HUDEP-2 (cell line): ENCODE results near the gene CCL2.
A peak's percentile ranks its signal among the peaks of the same experiment; 100 is the strongest.

Experiments
- DNase-seq, 76 experiments: peaks; one replicate each; lab custom pipeline; 2025; ENCODE audit not compliant: unreplicated experiment in 76 of 76; lab: John Stamatoyannopoulos, UW

CCL2 gene

DNA sequence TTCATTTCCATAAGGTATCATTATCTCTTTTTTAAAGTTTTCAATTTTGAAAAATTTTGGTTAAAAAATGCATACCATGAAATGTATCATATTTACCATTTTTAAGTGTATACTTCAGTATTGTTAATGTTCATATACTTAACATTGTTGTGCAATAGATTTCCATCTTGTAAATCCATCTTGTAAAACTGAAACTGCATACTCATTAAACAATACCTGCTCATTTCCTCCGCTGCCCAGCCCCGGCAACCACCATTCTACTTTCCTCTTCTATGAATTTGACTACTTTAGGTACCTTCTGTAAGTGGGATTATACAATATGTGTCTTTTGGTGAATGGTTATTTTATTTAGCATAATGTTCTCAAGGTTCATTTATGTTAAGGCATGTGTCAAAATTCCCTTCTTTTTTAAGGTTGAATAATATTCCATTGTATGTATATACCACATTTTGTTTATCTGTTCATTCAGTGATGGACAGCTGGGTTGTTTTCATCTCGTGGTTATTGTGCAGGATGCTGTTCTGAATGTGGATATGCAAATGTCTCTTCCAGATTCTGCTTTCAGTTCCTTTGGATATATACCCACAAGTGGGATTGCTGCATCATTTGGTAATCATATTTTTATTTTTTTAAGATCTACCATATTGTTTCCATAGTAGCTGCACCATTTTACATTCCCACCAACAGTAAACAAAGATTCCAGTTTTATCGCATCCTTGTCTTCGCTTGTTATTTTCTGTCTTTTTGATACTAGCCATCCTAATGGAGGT lies 6.7 kb downstream of the CCL2 start:
- DNase-seq, result no peak

GRCh38 chr17:34265711-34266110 lies 10.6 kb downstream of the CCL2 start:
- no peak for DNase-seq

DNA sequence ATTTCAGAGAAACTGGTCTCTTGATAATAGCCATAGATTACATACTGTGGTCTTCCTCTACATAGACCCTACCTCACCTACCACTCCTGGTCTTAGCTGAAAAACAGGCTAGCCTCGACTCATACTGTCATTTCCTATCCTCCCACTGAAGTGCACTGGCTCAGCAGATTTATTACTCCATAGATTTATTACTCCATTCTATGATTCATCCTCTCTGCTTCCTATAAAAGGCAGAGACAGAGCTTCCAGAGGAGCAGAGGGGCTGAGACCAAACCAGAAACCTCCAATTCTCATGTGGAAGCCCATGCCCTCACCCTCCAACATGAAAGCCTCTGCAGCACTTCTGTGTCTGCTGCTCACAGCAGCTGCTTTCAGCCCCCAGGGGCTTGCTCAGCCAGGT lies 14.9 kb downstream of the CCL2 start, which contains the start of gene CCL7:
CCL7 (plus strand) TSS at position 253 of the 400 bp plus-strand sequence; CDS start at position 323, 70 bp downstream.
- DNase-seq, result no peak

GRCh38 chr17:34275881-34276280 lies 20.8 kb downstream of the CCL2 start:
- no peak for DNase-seq

- DNase-seq, result no peak
Measured at GRCh38 chr17:34276826-34277225, 21.7 kb downstream of the CCL2 start.

- no peak for DNase-seq
Measured at GRCh38 chr17:34283571-34283970, 28.5 kb downstream of the CCL2 start.

DNA sequence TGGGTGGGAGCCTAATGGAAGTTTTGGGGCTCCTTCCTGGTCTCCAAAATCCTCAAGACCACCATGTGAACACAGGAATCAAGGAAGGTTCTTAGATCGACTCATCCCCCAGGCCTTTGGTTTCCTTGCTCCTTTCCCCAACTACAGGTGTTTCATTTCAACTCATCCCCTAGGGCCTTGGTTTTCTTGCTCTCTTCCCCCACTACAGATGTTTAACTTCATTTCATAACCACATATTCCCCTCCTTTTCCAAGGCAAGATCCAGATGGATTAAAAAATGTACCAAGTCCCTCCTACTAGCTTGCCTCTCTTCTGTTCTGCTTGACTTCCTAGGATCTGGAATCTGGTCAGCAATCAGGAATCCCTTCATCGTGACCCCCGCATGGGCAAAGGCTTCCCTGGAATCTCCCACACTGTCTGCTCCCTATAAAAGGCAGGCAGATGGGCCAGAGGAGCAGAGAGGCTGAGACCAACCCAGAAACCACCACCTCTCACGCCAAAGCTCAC lies 30.3 kb downstream of the CCL2 start, which contains the start of gene CCL11:
CCL11 (plus strand) TSS at position 457 of the 507 bp plus-strand sequence. CDS start 67 bp downstream, outside the sequence.
- DNase-seq, result no peak

DNA sequence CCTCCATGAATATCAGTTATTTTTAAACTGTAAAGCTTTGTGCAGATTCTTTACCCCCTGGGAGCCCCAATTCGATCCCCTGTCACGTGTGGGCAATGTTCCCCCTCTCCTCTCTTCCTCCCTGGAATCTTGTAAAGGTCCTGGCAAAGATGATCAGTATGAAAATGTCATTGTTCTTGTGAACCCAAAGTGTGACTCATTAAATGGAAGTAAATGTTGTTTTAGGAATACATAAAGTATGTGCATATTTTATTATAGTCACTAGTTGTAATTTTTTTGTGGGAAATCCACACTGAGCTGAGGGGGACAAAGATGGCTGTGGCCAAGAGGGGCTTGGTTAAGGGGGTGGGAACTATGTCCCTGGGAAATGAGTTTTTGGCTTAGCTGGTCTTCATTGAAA lies 32.8 kb downstream of the CCL2 start:
- DNase-seq, result no peak

DNA sequence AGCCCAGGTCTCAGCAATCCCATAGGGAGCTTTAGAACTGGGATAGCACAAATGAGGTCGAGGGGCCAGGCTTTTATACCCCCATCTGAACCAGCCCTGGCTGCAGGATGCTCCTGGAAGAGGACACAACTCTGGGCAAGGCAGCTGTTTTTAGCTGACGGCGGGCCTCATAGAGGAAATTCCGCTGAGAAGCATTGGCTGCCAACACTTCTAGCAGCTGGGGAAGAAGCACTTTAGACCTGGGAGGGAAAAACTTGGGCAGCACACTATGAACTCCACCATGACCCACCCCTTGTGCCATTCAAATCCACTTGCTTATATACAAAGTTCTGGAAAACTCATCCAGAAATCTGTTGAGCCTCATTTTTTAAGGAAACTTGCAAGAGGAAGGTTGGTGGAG lies 35.5 kb downstream of the CCL2 start:
- DNase-seq, result no peak

DNA sequence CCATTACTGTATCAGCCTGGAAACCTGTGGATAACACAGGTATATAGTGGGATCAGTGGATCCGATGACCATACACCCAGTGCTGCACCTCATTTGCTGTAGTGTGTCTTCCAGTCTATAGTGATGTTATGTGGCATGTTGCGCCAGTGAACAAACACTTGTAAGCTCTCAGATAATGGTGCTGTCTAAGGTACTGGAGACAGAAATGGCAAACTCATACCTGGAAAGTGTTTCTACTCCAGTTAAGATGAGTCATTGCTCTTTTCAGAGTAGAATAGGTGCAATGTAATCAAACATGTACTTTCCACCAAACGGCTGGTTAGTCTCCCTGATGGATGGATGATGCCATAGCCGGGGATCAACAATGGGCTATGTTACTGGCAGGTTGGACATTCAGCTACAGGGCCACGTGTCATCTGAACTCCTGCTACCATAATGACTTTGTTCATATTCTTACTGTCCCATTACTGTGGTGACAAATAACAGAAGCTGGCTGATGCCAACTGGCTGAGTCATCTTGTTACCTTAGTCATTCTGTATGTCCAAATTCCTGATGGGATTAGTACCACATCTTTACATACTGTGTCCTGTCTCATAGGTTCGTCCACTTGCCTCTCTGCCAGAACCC lies 36.8 kb downstream of the CCL2 start:
- DNase-seq, result no peak

DNA sequence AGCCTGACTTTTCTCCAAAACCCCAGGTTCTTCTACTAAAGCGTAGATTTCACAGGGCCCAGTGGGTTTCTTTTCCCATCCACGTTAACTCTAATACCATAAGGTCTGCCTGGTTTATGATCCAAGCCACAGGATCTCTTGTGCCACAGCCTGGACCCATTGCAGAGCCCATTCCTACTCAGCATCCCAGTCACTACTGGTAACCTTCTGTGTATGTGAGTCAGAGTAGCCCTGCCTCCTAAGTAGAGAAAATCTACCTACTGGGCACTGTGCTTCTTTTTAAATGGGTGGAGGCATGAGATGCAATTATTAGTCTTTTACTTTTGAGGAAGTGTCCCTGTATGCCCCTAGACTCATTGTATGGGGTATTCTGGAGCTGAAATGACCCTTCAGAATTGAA lies 43.9 kb downstream of the CCL2 start:
- DNase-seq, result no peak

GRCh38 chr17:34299956-34300577 lies 45.0 kb downstream of the CCL2 start:
- DNase-seq, result no peak

DNA sequence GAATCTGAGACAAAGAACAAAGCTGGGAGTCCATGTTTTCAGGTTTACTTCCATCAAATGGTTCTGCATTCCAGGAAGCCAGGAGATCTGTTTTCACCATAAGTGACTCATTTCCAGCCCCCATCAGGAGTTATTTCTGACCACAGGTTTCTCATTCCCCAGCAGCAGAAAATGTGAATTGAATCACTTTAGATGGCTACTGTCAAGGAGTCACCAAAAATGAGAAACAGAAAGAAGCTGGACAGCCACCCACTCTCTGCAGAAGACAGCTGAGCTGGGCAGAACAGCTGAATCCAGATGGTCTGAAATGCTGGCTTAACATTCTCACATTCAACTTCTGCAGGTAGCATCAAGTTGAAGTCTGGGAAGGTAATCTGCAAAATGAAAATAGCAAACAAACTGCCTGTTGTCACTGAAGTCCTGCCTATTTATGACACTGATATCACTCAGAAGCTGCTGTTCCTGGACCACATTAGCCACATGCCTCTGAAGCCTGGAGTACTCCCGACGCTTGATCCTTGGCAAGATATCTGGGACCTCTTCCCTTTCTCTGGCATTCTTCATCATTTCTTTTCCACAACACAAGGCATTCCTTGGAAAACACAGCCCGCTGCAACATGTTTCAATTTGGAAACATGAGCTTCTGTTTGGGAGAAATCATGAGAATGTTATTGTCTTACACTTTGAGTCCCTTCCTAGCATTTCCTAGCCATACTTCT lies 45.7 kb downstream of the CCL2 start:
- no peak for DNase-seq

DNA sequence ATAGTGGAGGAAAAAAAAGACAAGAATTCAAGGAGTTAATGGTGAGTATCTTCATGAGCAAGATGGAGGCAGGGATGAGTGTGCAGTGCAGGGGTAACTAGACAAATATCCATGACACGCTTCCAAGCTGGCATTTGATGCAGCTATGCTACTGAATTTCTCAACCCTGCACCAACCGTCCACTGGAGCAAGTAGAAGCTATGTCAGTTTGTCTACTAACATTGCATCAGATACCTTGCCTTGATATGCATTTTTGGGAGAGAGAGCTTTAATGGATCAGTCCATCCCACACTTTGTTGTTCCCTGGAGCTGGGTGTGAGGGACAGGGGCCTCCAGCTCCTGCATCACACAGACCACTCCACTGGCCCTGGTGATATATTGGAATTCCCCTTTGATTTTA lies 46.9 kb downstream of the CCL2 start:
- no peak for DNase-seq

GRCh38 chr17:34302636-34303035 lies 47.6 kb downstream of the CCL2 start:
- DNase-seq, result no peak

DNA sequence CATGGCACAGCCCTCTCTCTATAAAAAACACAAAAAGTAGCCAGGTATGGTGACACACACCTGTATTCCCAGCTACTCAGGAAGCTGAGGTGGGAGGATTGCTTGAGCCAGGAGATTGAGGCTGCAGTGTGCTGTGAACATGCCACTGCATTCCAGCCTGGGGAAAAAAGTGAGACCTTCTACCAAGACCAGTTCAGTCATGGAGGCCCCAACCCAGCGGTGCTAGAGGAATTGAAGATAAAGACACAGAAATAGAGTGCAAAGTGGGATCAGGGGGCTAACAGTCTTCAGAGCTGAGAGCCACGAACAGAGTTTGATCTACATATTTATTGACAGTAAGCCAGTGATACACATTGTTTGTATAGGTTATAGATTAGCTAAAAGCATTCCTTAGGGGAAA lies 48.5 kb downstream of the CCL2 start:
- no peak for DNase-seq

GRCh38 chr17:34305061-34305460 lies 50.0 kb downstream of the CCL2 start:
- no peak for DNase-seq

GRCh38 chr17:34305606-34306005 lies 50.5 kb downstream of the CCL2 start:
- DNase-seq, result no peak

- peak in 1 of 76 experiments; percentile 9 for DNase-seq
Measured at GRCh38 chr17:34306466-34306865, 51.4 kb downstream of the CCL2 start.
